Putamen (tissue), 1 donor: ENCODE measurements around the gene ZMIZ2.
"Not testable (repeated sequence)": the region's sequence is repeated elsewhere in the genome, so short reads cannot be mapped to it uniquely, and the experiment has no call there.

Experiments used
- DNase-seq: peaks from one replicate; pipeline ENCODE4 v3.0.0-alpha.2; 2016; ENCODE audit warnings: low spot score

ZMIZ2 gene

DNA sequence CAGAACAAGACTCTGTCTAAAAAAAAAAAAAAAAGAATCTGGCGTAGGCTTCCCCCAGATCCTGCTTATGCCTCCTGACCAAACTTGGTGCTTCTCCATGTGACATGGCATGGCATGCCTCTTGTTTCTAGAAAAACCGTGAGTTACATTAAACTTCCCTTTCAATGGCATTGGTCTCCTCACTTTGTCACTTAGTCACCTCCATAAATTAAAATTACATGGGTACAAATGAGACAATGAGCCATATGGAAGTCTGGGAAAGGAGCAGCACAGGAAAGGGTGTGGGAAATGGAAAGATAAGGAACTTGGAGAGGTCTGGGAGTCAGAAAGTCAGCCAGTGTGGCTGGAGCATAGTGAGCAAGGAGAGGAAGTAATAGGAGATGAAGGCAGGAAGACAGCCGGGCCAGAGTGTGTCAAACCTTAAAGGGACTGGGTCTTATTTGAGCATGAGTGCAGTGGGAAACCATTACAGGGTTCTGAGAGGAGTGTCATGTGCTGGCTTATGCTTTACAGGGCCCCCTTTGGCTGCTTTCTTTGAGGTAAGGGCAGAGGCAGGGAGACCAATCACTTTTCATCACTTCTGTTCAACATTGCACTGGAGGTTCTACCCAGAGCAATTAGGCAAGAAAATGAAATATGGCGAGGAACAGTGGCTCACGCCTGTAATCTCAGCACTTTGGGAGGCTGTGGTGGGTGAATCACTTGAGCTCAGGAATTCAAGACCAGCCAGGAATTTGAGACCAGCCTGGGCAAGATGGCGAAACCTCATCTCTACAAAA, 21.3 kb upstream of the ZMIZ2 start:
- no peak for DNase-seq

GRCh38 chr7:44727937-44728262, 20.7 kb upstream of the ZMIZ2 start:
- DNase-seq = no peak

DNA sequence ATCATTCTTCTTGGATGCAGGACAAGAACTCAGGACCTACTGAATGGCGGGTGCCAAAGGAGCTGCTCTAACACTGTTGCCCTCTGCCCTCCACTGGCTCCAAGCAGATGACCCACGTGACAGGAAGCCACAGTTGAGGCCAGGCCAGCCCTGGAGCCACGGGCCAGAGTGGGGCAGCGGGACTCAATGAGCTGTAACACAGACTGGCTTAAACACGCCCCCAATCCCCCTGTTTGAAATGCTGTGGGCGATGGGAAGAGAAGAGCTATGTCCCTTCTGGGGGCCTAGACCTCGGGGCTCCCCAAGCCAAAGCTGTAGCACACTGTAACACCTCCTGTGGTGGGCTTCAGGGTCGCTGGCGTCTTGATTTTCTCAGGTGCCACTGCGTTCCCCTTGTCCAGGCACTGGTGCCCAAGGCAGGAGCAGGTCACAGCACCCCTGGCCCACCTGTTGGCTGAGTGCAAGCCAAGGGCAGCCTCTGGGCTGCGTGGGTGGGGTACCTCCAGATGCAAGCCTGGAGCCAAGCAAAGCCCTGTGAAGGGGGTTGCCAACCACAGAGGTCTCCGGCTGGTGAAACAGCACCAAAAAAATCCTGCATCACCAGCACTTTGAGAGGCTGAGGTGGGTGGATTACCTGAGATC, 18.6 kb upstream of the ZMIZ2 start:
- DNase-seq = no peak

DNA sequence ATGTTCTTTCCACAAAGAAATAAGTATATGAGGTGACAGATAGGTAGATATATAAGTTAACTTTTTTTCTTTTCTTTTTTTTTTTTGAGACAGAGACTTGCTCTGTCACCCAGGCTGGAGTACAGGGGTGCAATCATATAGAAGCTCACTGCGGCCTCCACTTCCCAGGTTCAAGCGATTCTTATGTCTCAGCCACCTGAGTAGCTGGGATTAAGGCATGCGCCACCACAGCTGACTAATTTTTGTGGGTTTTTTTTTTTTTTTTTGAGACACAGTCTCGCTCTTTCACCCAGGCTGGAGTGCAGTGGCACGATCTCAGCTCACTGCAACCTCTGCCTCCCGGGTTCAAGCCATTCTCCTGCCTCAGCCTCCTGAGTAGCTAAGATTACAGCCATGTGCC, 15.7 kb upstream of the ZMIZ2 start:
- not testable (repeated sequence) for DNase-seq

GRCh38 chr7:44733708-44734481, 14.8 kb upstream of the ZMIZ2 start:
- no peak for DNase-seq

DNA sequence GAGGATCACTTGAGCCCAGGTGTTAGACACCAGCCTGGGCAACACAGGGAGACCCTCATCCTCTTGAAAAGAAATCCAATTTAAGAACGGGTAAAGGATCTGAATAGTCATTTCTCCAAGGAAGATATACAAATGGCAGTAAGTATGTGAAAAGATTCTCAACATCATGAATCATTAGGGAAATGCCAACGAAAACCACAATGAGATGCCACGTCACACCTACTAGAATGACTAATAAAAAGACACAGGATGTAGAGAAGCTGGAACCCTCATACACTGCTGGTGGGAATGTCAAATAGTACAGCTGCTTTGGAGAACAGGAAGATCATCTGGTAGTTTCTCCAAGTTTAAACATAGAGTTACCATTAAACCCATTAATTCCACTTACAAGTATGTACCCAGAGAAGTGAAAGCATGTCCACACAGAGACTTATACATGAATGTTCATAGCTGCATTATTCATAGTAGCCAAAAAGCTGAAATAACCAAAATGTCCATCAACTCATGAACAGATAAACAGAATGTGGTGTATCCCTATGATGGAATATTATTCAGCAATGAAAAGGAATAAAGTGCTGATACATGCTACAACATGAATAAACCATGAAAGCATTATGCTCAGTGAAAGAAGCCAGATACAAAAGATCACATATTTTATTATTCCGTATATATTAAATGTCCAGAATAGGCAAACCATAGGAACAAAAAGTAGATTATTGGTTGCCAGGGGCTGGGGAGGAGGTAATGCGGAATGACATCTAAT, 13.1 kb upstream of the ZMIZ2 start:
- DNase-seq = no peak

GRCh38 chr7:44736896-44737295, 11.8 kb upstream of the ZMIZ2 start:
- no peak for DNase-seq

DNA sequence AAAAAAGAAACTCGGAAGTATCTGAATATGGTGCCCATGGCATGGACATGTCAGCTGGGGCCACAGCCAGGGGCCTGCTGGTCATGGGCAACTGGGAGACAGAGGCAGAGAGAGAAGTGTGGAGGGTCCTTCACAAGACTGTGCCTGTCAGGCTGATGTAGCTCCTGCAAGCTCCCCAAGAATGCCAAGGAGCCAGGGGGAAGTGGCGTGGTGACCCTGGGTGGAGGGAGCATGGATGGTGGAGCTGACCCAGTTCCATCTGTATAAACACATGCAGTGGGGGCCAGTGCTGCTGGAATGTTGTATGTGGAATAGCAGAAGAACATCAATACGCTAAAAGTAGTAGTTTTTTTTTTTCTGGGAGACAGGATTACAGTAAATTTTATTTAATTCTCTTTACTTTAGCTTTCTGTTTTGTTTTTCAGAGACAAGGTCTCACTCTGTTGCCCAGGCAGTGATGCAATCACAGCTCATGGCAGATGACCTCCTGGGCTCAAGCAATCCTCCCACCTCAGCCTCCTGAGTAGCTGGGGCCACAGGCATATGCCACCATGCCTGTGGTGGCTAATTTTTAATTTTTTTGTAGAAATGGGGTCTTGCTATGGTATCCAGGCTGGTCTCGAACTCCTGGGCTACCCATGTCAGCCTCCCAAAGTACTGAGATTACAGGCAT, 10.5 kb upstream of the ZMIZ2 start:
- no peak for DNase-seq

DNA sequence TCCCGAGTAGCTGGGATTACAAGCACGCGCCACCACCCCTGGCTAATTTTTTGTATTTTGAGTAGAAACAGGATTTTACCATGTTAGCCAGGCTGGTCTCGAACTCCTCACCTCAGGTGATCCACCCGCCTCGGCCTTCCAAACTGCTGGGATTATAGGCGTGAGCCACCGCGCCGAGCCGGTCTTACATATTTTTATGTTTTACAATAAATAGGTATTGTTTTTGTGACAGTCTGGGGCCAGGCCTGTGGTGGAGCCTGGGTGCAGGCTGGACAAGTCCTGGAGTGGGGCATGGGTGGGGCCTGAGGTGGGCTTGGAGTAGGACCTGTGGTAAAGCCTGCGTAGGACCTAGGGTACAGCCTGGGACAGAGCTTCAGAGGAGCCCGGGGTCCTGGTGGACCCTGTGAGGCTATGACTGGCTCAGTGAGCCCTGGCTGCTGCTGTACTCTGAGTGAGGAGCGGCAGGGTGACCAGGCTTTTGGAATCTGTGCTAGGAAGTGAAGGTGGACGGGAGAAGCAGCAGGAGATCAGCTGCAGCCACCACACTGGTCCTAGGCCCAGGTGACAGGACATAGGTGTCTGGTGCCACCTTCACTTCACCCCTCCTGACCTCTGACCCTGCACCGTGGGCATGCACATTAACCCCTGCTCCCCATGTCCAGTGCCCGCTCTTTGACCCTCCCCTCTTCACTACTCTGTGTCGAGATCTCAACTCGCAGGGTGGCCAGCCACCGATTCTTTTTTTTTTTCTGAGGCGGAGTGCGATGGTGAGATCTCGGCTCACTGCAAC, 9.6 kb upstream of the ZMIZ2 start:
- DNase-seq = no peak

DNA sequence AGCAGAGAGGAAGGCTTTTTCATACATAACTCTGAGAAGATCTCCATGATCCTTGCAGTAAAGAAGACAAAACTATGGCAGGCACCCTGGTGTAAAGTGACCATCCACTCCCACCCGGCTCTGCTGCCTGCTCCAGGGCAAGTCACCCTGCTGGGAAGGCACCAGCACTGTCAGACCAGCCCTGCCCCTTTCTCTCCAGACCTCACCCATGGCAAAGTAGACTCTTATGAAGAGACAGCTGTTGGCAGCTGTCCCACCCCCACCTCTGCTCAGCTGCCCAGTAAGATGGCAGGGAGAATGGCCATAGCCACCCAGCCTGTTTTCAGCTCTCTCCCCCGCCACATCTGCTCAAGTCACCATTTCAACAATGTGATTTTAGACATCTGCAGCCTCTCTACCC, 8.6 kb upstream of the ZMIZ2 start:
- DNase-seq = no peak

GRCh38 chr7:44743750-44744149, 4.9 kb upstream of the ZMIZ2 start:
- no peak for DNase-seq

GRCh38 chr7:44748948-44749731, 493 bp downstream of the ZMIZ2 start:
- no peak for DNase-seq

DNA sequence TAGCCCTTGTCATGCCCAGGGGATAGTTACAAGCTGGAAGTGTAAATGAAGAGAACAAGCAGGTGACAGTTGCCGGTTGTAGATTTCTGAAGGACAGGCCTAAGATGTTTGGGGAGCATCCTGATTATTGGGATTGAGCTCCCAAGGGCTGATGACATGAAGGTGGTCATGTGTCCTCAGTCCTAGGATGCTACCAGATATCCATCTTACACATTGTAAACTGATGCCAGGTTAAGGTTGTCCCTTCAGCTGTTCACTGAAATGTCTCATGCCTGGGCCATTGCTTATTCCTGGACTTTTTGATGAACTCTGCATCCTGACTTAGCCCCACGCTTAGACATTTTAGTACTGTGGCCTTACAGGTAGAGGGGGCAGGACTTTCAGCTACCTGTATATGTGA, 1.3 kb downstream of the ZMIZ2 start:
- DNase-seq = no peak

GRCh38 chr7:44750424-44750823, 1.8 kb downstream of the ZMIZ2 start:
- DNase-seq = no peak

DNA sequence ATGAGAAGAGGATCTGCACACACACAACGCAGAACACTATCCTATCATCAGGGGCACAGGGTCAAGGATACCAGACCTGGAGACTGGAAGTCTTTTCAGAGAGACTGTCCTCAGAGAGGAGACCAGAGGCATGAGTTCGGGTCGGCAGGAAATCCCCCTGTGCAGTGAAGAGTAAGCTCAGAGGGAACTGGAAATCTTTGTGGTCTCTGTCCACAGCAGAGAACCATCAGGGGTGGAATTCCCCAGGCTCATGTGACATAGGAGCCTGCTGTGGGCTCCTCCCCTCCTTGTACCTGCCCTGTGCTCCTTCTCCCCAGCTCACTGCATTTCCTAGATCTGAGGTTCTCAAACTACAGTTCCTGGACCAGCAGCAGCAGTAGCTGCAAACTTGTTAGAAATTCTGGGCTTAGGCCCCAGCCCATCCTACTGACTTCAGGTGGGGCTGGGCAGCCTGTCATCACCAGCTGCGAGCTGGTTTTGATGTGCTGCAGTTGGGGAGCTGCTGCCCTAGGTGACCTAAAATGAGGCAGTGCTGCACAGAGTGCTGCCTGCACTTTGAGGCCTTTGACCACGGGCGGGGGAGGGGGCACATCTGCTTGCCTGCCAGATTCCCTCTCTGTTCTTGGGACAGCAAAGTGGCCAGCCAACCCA, 2.4 kb downstream of the ZMIZ2 start:
- no peak for DNase-seq

- no peak for DNase-seq
Measured at GRCh38 chr7:44752822-44753221, 4.2 kb downstream of the ZMIZ2 start.

GRCh38 chr7:44754802-44755697, 6.4 kb downstream of the ZMIZ2 start:
- DNase-seq = no peak
